Measurements from ENCODE around the gene CHST8.
A peak's percentile ranks its signal among the peaks of the same experiment; 100 is the strongest.

CHST8 gene

DNA sequence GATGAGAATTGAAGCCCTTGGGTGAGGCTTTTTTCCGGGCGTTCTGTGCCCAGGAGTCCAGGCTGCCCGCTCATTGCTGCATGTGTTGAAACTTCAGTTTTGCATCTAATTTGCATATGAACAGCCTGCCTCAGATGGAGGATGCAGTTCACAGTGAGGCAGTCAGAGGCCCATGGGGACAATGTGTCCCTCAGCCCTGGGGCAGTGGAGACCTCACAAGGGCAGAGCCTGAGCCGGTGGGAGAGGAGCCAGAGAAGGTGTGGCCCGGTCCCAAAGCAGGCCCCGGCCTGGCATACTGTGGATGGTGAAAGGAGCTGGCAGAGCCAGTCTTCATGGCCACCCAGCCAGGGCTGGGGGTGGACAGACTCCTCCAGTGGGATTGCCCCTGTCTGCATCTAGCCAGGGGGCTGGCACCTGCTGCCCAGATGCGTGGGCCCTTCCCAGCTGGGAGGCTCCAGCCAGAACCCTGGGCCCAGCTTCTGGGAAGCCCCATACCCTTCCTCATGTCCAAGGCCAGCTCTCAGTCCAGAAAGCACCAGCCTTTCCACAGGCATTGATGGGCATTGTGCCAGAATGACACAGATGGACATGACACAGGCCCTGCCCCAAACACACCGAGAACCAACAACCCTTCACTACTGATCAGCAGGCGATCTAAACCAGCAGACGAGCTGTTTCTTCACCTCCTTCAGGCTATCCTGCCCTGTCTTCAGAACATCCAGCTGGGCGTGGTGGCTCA lies 142.0 kb downstream of the CHST8 start:
- in situ Hi-C loops (cut with HindIII; ENCODE audit: low sequenced_read_pairs): no loop called here
- H3K4me3 ChIP-seq (ENCODE audit: low read depth, low read length): no peak overlapping the region
- TF ChIP-seq, protein P1, sequence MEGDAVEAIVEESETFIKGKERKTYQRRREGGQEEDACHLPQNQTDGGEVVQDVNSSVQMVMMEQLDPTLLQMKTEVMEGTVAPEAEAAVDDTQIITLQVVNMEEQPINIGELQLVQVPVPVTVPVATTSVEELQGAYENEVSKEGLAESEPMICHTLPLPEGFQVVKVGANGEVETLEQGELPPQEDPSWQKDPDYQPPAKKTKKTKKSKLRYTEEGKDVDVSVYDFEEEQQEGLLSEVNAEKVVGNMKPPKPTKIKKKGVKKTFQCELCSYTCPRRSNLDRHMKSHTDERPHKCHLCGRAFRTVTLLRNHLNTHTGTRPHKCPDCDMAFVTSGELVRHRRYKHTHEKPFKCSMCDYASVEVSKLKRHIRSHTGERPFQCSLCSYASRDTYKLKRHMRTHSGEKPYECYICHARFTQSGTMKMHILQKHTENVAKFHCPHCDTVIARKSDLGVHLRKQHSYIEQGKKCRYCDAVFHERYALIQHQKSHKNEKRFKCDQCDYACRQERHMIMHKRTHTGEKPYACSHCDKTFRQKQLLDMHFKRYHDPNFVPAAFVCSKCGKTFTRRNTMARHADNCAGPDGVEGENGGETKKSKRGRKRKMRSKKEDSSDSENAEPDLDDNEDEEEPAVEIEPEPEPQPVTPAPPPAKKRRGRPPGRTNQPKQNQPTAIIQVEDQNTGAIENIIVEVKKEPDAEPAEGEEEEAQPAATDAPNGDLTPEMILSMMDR (IDR thresholded peaks at IDR 0.05; ENCODE audit: low read depth, low read length, missing control alignments): no peak
- DNase-seq (ENCODE audit: low read depth): no peak

DNA sequence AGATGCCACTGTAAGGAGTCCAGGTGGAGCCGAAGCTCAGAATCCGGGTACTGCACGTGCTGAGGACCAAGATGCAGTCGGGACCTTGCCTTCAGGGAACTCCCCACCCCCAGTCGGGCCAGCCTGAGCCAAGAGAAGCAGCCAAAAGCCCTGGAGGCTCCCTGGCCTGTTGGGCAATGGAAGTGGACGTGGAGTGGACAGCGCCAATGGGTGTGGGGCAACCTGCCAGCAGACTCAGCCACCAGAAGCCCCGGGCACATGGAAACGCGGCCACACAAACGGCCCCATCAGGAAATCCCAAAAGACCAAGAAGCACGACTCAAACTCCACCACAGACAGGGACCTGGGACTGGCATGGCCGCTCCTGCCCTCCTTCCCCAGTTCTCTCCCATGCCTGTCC lies 144.9 kb downstream of the CHST8 start:
- TF ChIP-seq, protein P1 (IDR thresholded peaks at IDR 0.05; ENCODE audit: low read depth, low read length, missing control alignments): no peak
- in situ Hi-C loops (cut with HindIII; ENCODE audit: low sequenced_read_pairs): loop anchor here (5.0 kb wide), 1 partner anchor 349 kb away; no protein-coding TSS in a partner anchor
- H3K4me3 ChIP-seq (ENCODE audit: low read depth, low read length): no peak overlapping the region
- DNase-seq (ENCODE audit: low read depth): no peak

DNA sequence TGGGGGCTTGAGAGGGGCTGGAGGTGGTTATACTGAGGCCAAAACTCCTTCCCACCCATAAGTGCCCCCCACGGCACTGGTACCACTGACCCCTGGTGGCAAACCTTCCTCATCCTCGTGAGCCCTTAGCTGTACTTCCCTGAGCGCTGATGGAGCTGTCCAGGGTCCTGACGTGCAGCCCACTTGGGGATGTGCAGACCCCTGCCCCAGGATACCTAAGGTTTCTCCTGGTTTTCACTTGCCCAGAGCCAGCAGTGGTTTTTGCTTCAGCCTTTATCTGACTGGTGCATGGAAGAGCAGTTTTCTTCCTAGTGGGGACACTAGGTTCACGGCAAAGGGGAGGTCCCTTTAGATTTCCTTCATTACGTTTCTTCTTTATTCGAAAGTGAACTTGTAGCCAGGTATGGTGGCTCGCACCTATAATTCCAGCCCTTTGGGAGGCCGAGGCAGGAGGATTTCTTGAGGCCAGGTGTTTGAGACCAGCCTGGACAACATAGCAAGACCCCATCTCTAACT lies 146.2 kb downstream of the CHST8 start:
- in situ Hi-C loops (cut with HindIII; ENCODE audit: low sequenced_read_pairs): loop anchor here (5.0 kb wide), 1 partner anchor 351 kb away; no protein-coding TSS in a partner anchor
- DNase-seq (ENCODE audit: low read depth): no peak
- no peak overlapping the region for H3K4me3 ChIP-seq (ENCODE audit: low read depth, low read length)
- TF ChIP-seq, protein P1 (IDR thresholded peaks at IDR 0.05; ENCODE audit: low read depth, low read length, missing control alignments): peak; percentile 32

DNA sequence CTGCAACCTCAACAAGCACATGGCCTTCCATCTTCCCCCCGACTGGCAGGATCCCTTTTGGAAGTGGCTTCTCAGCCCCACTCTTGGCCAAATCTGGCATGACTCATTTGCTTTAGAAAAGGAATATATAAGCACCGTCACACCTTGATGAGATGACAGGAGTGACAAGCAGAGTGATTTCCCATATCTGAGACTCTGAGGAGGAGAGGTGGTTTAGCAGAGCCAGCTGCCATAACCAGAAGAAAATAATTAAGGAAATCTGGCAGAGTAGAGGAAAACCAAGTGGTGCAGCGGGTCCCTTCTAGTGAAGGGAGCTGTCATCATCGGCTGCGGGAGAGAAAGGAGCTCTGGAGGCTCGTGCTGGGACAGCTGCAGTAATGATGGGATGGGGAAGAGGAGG lies 147.5 kb downstream of the CHST8 start:
- in situ Hi-C loops (cut with HindIII; ENCODE audit: low sequenced_read_pairs): loop anchor here (5.0 kb wide), 1 partner anchor 352 kb away; no protein-coding TSS in a partner anchor
- H3K4me3 ChIP-seq (ENCODE audit: low read depth, low read length): no peak overlapping the region
- TF ChIP-seq, protein P1 (IDR thresholded peaks at IDR 0.05; ENCODE audit: low read depth, low read length, missing control alignments): no peak
- DNase-seq (ENCODE audit: low read depth): no peak

GRCh38 chr19:33770107-33770506 lies 148.4 kb downstream of the CHST8 start:
- DNase-seq (ENCODE audit: low read depth): no peak
- TF ChIP-seq, protein P1 (IDR thresholded peaks at IDR 0.05; ENCODE audit: low read depth, low read length, missing control alignments): no peak
- in situ Hi-C loops (cut with HindIII; ENCODE audit: low sequenced_read_pairs): no loop called here

GRCh38 chr19:33771384-33772101 lies 149.8 kb downstream of the CHST8 start:
- no peak for DNase-seq (ENCODE audit: low read depth)
- TF ChIP-seq, protein P1 (IDR thresholded peaks at IDR 0.05; ENCODE audit: low read depth, low read length, missing control alignments): peak; percentile 84
- in situ Hi-C loops (cut with HindIII; ENCODE audit: low sequenced_read_pairs): no loop called here
- H3K4me3 ChIP-seq (ENCODE audit: low read depth, low read length): no peak overlapping the region

More at GRCh38 chr19:33770107-33770506, 148.4 kb downstream of the CHST8 start:
- H3K4me3 ChIP-seq (ENCODE audit: low read depth, low read length): no peak overlapping the region
